DOHH2 (cell line): ENCODE results near the gene RRAS.

Experiments
- H3F3A ChIP-seq: fragments of 200-600 bp; sonication (generic), shearing (Covaris generic); 2 replicates; pipeline ENCODE4 v1.6.0; 2016; ENCODE audit warnings: antibody characterized with exemption, mild to moderate bottlenecking; ENCODE audit not compliant: control insufficient read depth, insufficient read depth
- H3K27ac ChIP-seq: fragments of 200-600 bp; sonication (generic); 2 replicates; pipeline ENCODE4 v1.5.1; 2014; ENCODE audit warnings: low read depth, mild to moderate bottlenecking, low read length, moderate library complexity
- H3K27me3 ChIP-seq: fragments of 200-600 bp; sonication (generic); 2 replicates; pipeline ENCODE4 v1.6.1; 2014; ENCODE audit warnings: mild to moderate bottlenecking, low read length, mixed read lengths; ENCODE audit not compliant: control insufficient read depth
- H3K36me3 ChIP-seq: fragments of 200-600 bp; sonication (generic); 2 replicates; pipeline ENCODE4 v1.6.1; 2014; ENCODE audit warnings: mild to moderate bottlenecking, low read length, moderate library complexity, mixed read lengths; ENCODE audit not compliant: control insufficient read depth
- H3K4me1 ChIP-seq: fragments of 200-600 bp; sonication (generic); 2 replicates; pipeline ENCODE4 v1.6.1; 2014; ENCODE audit warnings: mild to moderate bottlenecking, low read length, mixed read lengths; ENCODE audit not compliant: control insufficient read depth
- H3K4me2 ChIP-seq: fragments of 200-600 bp; sonication (generic); 2 replicates; pipeline ENCODE4 v1.6.0; 2014; ENCODE audit warnings: mild to moderate bottlenecking, low read length, moderate library complexity
- H3K4me3 ChIP-seq: fragments of 200-600 bp; sonication (generic); 2 replicates; pipeline ENCODE4 v1.5.1; 2014; ENCODE audit warnings: mild to moderate bottlenecking, low read length, mixed read lengths
- H3K79me2 ChIP-seq: fragments of 200-600 bp; sonication (generic); 2 replicates; pipeline ENCODE4 v1.6.1; 2014; ENCODE audit warnings: mild to moderate bottlenecking, low read length, mixed read lengths; ENCODE audit not compliant: control insufficient read depth
- H3K9me2 ChIP-seq: fragments of 200-600 bp; sonication (generic); replicated peaks from 2 replicates; pipeline ENCODE4 v1.6.1; 2014; ENCODE audit warnings: mild to moderate bottlenecking, low read length, mixed read lengths; ENCODE audit not compliant: control insufficient read depth
- H3K9me3 ChIP-seq: fragments of 200-600 bp; sonication (generic); 2 replicates; pipeline ENCODE4 v1.6.1; 2014; ENCODE audit warnings: antibody characterized with exemption, low read length, mixed read lengths; ENCODE audit not compliant: control insufficient read depth, insufficient read depth
- H4K20me1 ChIP-seq: fragments of 200-600 bp; sonication (generic); 2 replicates; pipeline ENCODE4 v1.6.0; 2014; ENCODE audit warnings: low read depth, mild to moderate bottlenecking, antibody characterized with exemption, low read length, moderate library complexity; ENCODE audit not compliant: control insufficient read depth, insufficient read depth
- EZH2phosphoT487 ChIP-seq: fragments of 200-600 bp; sonication (generic); IDR thresholded peaks from 2 replicates; pipeline ENCODE4 v1.6.1; 2017; ENCODE audit warnings: borderline replicate concordance, mild to moderate bottlenecking, antibody characterized with exemption, low read length, moderate library complexity, mixed read lengths
- TF ChIP-seq, protein P1 (sequence below): fragments of 200-600 bp; sonication (generic); IDR thresholded peaks from one replicate; pipeline ENCODE4 v1.5.1; 2014; ENCODE audit warnings: antibody characterized with exemption, mild to moderate bottlenecking, low read depth, low read length; ENCODE audit not compliant: poor library complexity, severe bottlenecking

RRAS gene

DNA sequence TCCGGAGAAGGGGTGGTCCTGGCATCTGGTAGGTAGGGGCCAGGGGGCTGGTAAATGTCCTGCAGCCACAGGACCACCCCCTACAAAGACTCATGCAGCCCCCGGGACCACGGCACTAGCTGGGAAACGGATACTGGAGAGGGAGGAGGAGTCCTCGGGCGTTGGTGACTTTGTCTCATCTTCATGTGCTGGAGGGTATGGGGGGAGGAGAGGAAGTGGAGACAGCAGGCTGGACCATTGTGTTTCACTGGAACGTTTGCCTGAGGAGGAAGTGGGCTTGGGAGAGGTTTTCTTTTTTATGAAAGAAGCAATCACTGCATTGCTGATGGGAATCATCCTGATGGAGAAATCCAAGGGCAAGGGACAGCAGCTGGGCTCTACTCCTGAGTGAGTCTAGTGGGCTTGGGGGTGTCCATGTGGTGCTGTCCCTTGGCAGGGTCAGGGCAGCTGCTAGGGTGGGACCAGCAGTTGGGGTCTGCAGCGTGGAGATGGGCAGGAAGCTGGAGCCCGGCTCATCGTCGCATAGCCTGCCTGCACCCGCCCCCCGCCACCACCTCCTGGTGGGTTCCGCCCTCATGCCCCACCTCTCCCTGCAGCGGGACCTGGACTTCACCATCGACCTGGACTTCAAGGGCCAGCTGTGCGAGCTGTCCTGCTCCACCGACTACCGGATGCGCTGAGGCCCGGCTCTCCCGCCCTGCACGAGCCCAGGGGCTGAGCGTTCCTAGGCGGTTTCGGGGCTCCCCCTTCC is 47.8 kb upstream of the RRAS start:
- Histone ChIP-seq H3K79me2 (peaks cover 10% of the 10 kb centered on the region; the same call in 1 of the 2 replicates), H3K4me3 (no peak overlapping the region), H4K20me1 (peaks cover 6% of the 10 kb centered on the region; the same call in 1 of the 2 replicates), H3K27me3 (no peaks in the 10 kb centered on the region), H3K4me1 (peaks cover 9% of the 10 kb centered on the region), H3K4me2 (no peak overlapping the region), H3K9me3 (no peaks in the 10 kb centered on the region), H3K9me2 (no peaks in the 10 kb centered on the region), H3K27ac (no peak overlapping the region), H3K36me3 (peaks cover 74% of the 10 kb centered on the region), H3F3A (peaks cover 2% of the 10 kb centered on the region; the same call in 1 of the 2 replicates)
- no peak for TF ChIP-seq EZH2phosphoT487
- TF ChIP-seq, protein P1, sequence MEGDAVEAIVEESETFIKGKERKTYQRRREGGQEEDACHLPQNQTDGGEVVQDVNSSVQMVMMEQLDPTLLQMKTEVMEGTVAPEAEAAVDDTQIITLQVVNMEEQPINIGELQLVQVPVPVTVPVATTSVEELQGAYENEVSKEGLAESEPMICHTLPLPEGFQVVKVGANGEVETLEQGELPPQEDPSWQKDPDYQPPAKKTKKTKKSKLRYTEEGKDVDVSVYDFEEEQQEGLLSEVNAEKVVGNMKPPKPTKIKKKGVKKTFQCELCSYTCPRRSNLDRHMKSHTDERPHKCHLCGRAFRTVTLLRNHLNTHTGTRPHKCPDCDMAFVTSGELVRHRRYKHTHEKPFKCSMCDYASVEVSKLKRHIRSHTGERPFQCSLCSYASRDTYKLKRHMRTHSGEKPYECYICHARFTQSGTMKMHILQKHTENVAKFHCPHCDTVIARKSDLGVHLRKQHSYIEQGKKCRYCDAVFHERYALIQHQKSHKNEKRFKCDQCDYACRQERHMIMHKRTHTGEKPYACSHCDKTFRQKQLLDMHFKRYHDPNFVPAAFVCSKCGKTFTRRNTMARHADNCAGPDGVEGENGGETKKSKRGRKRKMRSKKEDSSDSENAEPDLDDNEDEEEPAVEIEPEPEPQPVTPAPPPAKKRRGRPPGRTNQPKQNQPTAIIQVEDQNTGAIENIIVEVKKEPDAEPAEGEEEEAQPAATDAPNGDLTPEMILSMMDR = no peak

GRCh38 chr19:49687150-49687549 is 47.2 kb upstream of the RRAS start:
- Histone ChIP-seq H4K20me1 (peaks cover 6% of the 10 kb centered on the region; the same call in 1 of the 2 replicates), H3K4me1 (peaks cover 9% of the 10 kb centered on the region), H3K36me3 (peaks cover 80% of the 10 kb centered on the region), H3K9me2 (no peaks in the 10 kb centered on the region), H3K4me3 (no peak overlapping the region), H3K9me3 (no peaks in the 10 kb centered on the region), H3K79me2 (peaks cover 15% of the 10 kb centered on the region), H3K4me2 (no peak overlapping the region), H3K27ac (no peak overlapping the region), H3K27me3 (no peaks in the 10 kb centered on the region), H3F3A (peaks cover 2% of the 10 kb centered on the region; the same call in 1 of the 2 replicates)
- TF ChIP-seq, protein P1 = no peak
- no peak for TF ChIP-seq EZH2phosphoT487

DNA sequence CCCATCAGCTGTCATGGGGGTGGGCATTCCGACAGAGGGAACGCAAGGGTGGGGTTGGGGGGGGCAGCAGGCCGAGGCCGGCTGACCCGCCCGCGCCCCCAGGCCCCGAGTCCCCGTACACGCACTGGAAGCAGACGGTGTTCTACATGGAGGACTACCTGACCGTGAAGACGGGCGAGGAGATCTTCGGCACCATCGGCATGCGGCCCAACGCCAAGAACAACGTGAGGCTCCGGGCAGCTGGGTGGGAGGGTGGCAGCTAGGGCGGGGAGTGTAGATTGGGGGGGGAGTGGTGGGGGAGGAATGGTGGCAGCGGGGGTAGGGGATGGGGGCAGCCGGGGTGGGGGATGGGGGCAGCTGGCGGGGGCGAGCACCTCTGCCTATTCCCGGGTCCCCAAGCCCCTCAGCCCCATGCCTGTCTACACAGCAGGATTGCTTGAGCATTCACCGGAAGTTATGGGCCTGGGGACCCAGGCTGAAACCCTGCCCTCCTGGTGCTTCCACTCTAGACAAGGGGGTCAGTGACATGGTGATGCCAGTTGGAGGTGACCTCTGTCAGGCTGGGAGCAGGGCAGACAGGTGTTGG is 46.7 kb upstream of the RRAS start:
- no peaks in the 10 kb centered on the region for H3K9me2 ChIP-seq
- H3K27ac ChIP-seq = no peak overlapping the region
- no peak overlapping the region for H3K4me3 ChIP-seq
- TF ChIP-seq EZH2phosphoT487 = no peak
- peaks cover 9% of the 10 kb centered on the region; the same call in 1 of the 2 replicates for H4K20me1 ChIP-seq
- H3K9me3 ChIP-seq = no peaks in the 10 kb centered on the region
- H3K36me3 ChIP-seq = peaks cover 86% of the 10 kb centered on the region
- H3K27me3 ChIP-seq = no peaks in the 10 kb centered on the region
- H3F3A ChIP-seq = peaks cover 2% of the 10 kb centered on the region; the same call in 1 of the 2 replicates
- H3K4me1 ChIP-seq = peaks cover 9% of the 10 kb centered on the region
- no peak overlapping the region for H3K4me2 ChIP-seq
- peaks cover 20% of the 10 kb centered on the region for H3K79me2 ChIP-seq

- H4K20me1 ChIP-seq = peaks cover 14% of the 10 kb centered on the region; the same call in 1 of the 2 replicates
- H3F3A ChIP-seq = peaks cover 2% of the 10 kb centered on the region; the same call in 1 of the 2 replicates
- no peak overlapping the region for H3K4me3 ChIP-seq
- no peaks in the 10 kb centered on the region for H3K9me3 ChIP-seq
- no peak overlapping the region for H3K4me2 ChIP-seq
- no peak overlapping the region for H3K27ac ChIP-seq
- peaks cover 91% of the 10 kb centered on the region for H3K36me3 ChIP-seq
- H3K79me2 ChIP-seq = peaks cover 25% of the 10 kb centered on the region
- H3K9me2 ChIP-seq = no peaks in the 10 kb centered on the region
- peaks cover 6% of the 10 kb centered on the region for H3K4me1 ChIP-seq
- TF ChIP-seq EZH2phosphoT487 = no peak
- TF ChIP-seq, protein P1 = no peak
- H3K27me3 ChIP-seq = no peaks in the 10 kb centered on the region
These were observed 45.9 kb upstream of the RRAS start for GRCh38 chr19:49685845-49686332.
